Measurements from ENCODE around the gene ACER1. TPM values are rescaled to one million over a fixed set of nuclear protein-coding genes. Genes with fewer than 3 reads are reported as not detected.

Gene ACER1
- total RNA-seq, 1 donor from 2014 or later: not detected

- no peaks in the 10 kb centered on the region for H3K9me3 Mint-ChIP-seq (ENCODE audit: unreplicated experiment)
- no peak overlapping the region for H3K27ac Mint-ChIP-seq (ENCODE audit: unreplicated experiment)
- peaks cover 31% of the 10 kb centered on the region for H3K4me1 Mint-ChIP-seq (ENCODE audit: unreplicated experiment)
- no peak for TF ChIP-seq CTCF (IDR thresholded peaks at IDR 0.05; ENCODE audit: unreplicated experiment)
- DNase-seq (ENCODE audit: low spot score): no peak
- peaks cover 8% of the 10 kb centered on the region for H3K36me3 Mint-ChIP-seq (ENCODE audit: low read depth, unreplicated experiment)
- peaks cover 13% of the 10 kb centered on the region for H3K27me3 Mint-ChIP-seq (ENCODE audit: unreplicated experiment)
- H3K4me3 Mint-ChIP-seq (ENCODE audit: unreplicated experiment): no peak overlapping the region
Measured at GRCh38 chr19:6279620-6279930, 53.8 kb downstream of the ACER1 start.

GRCh38 chr19:6278740-6279619 lies 54.4 kb downstream of the ACER1 start:
- no peak for DNase-seq (ENCODE audit: low spot score)
- peak overlapping the region; percentile 55 for H3K27ac Mint-ChIP-seq (ENCODE audit: unreplicated experiment)
- peak overlapping the region; percentile 96 for H3K4me3 Mint-ChIP-seq (ENCODE audit: unreplicated experiment)
- peaks cover 13% of the 10 kb centered on the region for H3K27me3 Mint-ChIP-seq (ENCODE audit: unreplicated experiment)
- peaks cover 36% of the 10 kb centered on the region for H3K4me1 Mint-ChIP-seq (ENCODE audit: unreplicated experiment)
- no peak for TF ChIP-seq CTCF (IDR thresholded peaks at IDR 0.05; ENCODE audit: unreplicated experiment)
- peaks cover 8% of the 10 kb centered on the region for H3K36me3 Mint-ChIP-seq (ENCODE audit: low read depth, unreplicated experiment)
- H3K9me3 Mint-ChIP-seq (ENCODE audit: unreplicated experiment): no peaks in the 10 kb centered on the region

GRCh38 chr19:6278051-6278450 lies 55.4 kb downstream of the ACER1 start:
- Mint-ChIP-seq H3K36me3 (ENCODE audit: low read depth, unreplicated experiment) (peaks cover 8% of the 10 kb centered on the region), H3K4me3 (ENCODE audit: unreplicated experiment) (peak overlapping the region; percentile 96), H3K9me3 (ENCODE audit: unreplicated experiment) (no peaks in the 10 kb centered on the region), H3K27me3 (ENCODE audit: unreplicated experiment) (peaks cover 13% of the 10 kb centered on the region), H3K4me1 (ENCODE audit: unreplicated experiment) (peaks cover 44% of the 10 kb centered on the region), H3K27ac (ENCODE audit: unreplicated experiment) (peak overlapping the region; percentile 74)
- TF ChIP-seq CTCF (IDR thresholded peaks at IDR 0.05; ENCODE audit: unreplicated experiment): no peak
- DNase-seq (ENCODE audit: low spot score): no peak

GRCh38 chr19:6276447-6276846 lies 57.0 kb downstream of the ACER1 start:
- peak overlapping the region; percentile 28 for H3K27ac Mint-ChIP-seq (ENCODE audit: unreplicated experiment)
- no peaks in the 10 kb centered on the region for H3K9me3 Mint-ChIP-seq (ENCODE audit: unreplicated experiment)
- no peak for DNase-seq (ENCODE audit: low spot score)
- H3K36me3 Mint-ChIP-seq (ENCODE audit: low read depth, unreplicated experiment): peaks cover 8% of the 10 kb centered on the region
- H3K27me3 Mint-ChIP-seq (ENCODE audit: unreplicated experiment): peaks cover 13% of the 10 kb centered on the region
- peaks cover 60% of the 10 kb centered on the region for H3K4me1 Mint-ChIP-seq (ENCODE audit: unreplicated experiment)
- TF ChIP-seq CTCF (IDR thresholded peaks at IDR 0.05; ENCODE audit: unreplicated experiment): no peak
- peak overlapping the region; percentile 40 for H3K4me3 Mint-ChIP-seq (ENCODE audit: unreplicated experiment)

- Mint-ChIP-seq H3K27me3 (ENCODE audit: unreplicated experiment) (peaks cover 18% of the 10 kb centered on the region), H3K9me3 (ENCODE audit: unreplicated experiment) (no peaks in the 10 kb centered on the region), H3K27ac (ENCODE audit: unreplicated experiment) (no peak overlapping the region), H3K4me1 (ENCODE audit: unreplicated experiment) (peaks cover 65% of the 10 kb centered on the region), H3K4me3 (ENCODE audit: unreplicated experiment) (no peak overlapping the region), H3K36me3 (ENCODE audit: low read depth, unreplicated experiment) (peaks cover 13% of the 10 kb centered on the region)
- no peak for TF ChIP-seq CTCF (IDR thresholded peaks at IDR 0.05; ENCODE audit: unreplicated experiment)
- DNase-seq (ENCODE audit: low spot score): no peak
Measured at GRCh38 chr19:6275170-6275744, 58.2 kb downstream of the ACER1 start.
